BLaER1 treated with 17β-estradiol and CSF1 and Interleukin-3, amounts not matched to agents 10 nM and 100 nM (cell line): ENCODE data around the gene YWHAH.

Source experiments
- H3K27ac ChIP-seq, 11 experiments: shearing (Covaris generic); formaldehyde crosslinking; 2 replicates each; pipeline ENCODE4 v1.8.1; 2022
- H3K27me3 ChIP-seq, 11 experiments: shearing (Covaris generic); formaldehyde crosslinking; 2 replicates each; pipeline ENCODE4 v1.8.1; 2022
- H3K36me3 ChIP-seq, 11 experiments: shearing (Covaris generic); formaldehyde crosslinking; 2 replicates each; pipeline ENCODE4 v1.8.1; 2022
- H3K4me1 ChIP-seq, 10 experiments: shearing (Covaris generic); formaldehyde crosslinking; 2 replicates each; pipeline ENCODE4 v1.8.1; 2022
- H3K4me2 ChIP-seq, 11 experiments: shearing (Covaris generic); formaldehyde crosslinking; 2 replicates each; pipeline ENCODE4 v1.8.1; 2022
- H3K4me3 ChIP-seq, 10 experiments: shearing (Covaris generic); formaldehyde crosslinking; 2 replicates each; pipeline ENCODE4 v1.8.1; 2022
- H3K9ac ChIP-seq, 11 experiments: shearing (Covaris generic); formaldehyde crosslinking; 2 replicates each; pipeline ENCODE4 v1.8.1; 2022
- H3K9me3 ChIP-seq, 11 experiments: shearing (Covaris generic); formaldehyde crosslinking; replicated peaks in 1 of 11; 2 replicates each; pipeline ENCODE4 v1.8.1; 2022
- H4K20me1 ChIP-seq, 11 experiments: shearing (Covaris generic); formaldehyde crosslinking; 2 replicates each; pipeline ENCODE4 v1.8.1; 2022
- Cebpa-rat ChIP-seq, 11 experiments: shearing (Covaris generic); IDR thresholded peaks; 2 replicates each; pipeline ENCODE4 v1.8.1; 2022

Gene YWHAH

DNA sequence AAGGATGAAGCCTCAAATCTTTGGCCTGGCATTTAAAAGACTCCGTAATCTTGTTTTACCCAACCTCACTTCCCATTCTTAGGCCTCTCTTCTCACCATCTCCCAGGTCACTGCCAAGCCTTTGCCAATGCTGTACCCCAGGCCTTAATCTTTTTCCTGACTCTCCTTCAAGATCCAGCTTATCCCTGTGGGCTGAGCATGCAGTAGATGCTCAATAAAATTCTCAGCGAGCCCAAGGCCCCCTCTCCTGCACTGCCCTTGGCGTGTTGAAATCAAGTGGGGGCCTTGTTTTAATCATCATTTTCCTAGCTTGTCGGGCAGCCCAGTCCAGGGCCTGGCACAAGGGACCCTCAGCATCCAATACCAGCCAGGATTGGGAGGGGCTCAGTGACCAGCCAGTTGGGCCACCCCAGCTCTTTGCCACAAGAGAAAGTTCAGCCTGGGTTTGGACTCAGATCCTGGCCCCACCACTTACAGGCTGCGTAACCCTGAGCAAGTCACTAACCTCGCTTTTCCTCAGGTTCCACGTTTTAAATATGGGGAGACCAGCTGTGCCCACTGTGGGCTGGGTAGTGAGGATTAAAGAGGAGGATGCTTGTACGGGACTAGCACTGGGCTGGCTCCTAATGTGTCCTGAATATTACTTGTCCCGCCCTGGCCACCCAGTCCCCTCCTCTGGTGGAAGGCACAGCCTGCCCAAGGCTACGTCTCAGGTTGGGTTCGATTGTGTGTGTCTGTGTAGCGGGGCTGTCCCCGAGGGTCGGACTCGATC lies 943 bp upstream of the YWHAH start:
- Histone ChIP-seq H3K9ac (peak overlapping the region; percentile 46 to 100 (median 98); a peak in 21 of 22 replicates), H3K36me3 (peaks cover 7 to 28% (median 12%) of the 10 kb centered on the region in 11 experiments), H3K27ac (peak overlapping the region in 10 of 11 experiments; percentile 89 to 99 (median 97); a peak in 21 of 22 replicates), H4K20me1 (peaks cover 20 to 38% (median 34%) of the 10 kb centered on the region in 11 experiments; a peak in 21 of 22 replicates), H3K4me2 (peak overlapping the region; percentile 67 to 98 (median 80)), H3K27me3 (no peaks in the 10 kb centered on the region), H3K4me3 (peak overlapping the region; percentile 80 to 98 (median 94)), H3K9me3 (no peaks in the 10 kb centered on the region), H3K4me1 (peaks cover 33 to 44% (median 37%) of the 10 kb centered on the region in 10 experiments)
- no peak for TF ChIP-seq Cebpa-rat (IDR thresholded peaks at IDR 0.05)

DNA sequence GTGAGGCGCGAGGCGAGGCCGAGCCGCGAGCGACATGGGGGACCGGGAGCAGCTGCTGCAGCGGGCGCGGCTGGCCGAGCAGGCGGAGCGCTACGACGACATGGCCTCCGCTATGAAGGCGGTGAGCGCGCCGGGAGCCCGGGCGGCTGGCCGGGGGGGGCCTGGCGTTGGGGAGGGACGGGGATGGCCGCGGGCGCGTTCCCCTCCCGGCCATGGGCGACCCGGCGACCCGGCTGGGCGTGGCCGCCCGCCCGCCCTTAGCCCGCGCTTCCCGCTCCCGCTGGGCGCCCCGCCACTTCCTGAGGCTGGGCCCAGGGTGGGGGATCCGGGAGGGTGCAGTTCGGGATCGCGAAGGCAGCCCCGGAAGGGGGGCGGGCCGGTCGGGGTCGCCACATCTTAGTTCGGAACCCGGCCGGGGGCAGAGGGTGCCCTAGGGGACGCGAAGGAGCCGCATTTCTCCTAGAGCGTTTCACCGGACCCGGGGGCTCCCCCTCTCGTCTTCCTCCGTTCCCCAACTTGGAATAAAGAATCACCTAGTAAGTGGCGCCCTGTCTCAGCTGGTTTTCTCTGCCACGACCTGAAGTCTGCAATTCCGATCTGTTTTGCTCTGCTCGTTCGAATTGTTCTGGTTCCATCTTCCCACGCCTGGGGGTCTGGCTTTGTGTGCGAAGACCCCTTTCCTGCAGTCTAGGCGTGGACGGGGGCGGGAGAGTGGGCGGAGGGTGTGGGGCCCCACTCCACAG lies 536 bp downstream of the YWHAH start:
- H3K9me3 ChIP-seq, result no peaks in the 10 kb centered on the region
- H3K9ac ChIP-seq, result peak overlapping the region; percentile 92 to 100 (median 98)
- H3K4me3 ChIP-seq, result peak overlapping the region; percentile 80 to 98 (median 94)
- no peaks in the 10 kb centered on the region for H3K27me3 ChIP-seq
- H3K27ac ChIP-seq, result peak overlapping the region; percentile 80 to 99 (median 97)
- H3K4me1 ChIP-seq, result peaks cover 33 to 46% (median 38%) of the 10 kb centered on the region in 10 experiments
- peaks cover 18 to 42% (median 27%) of the 10 kb centered on the region in 11 experiments for H3K36me3 ChIP-seq
- H4K20me1 ChIP-seq, result peaks cover 27 to 52% (median 49%) of the 10 kb centered on the region in 11 experiments; a peak in 21 of 22 replicates
- TF ChIP-seq Cebpa-rat (IDR thresholded peaks at IDR 0.05), result no peak
- peak overlapping the region; percentile 82 to 98 (median 92) for H3K4me2 ChIP-seq

DNA sequence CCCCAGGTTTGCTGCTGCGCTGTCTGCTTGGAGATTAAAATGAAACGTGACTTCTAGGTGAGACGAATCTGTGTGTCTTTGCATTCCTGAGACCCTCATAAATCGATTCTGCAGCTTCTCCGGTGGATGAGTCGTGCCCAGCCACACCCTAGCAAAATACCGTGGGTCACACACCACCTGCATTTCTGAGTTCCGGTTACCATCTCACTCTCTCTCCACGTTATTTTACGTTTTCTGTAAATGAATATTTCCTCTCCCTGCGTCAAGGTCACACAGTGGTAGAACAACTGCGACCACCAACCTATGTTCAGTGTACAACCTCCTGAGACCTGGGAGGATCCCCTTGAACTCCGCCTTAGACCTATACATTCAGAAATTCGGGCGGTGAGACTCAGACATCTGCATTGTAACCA lies 1.1 kb downstream of the YWHAH start:
- H3K36me3 ChIP-seq, result peaks cover 23 to 48% (median 32%) of the 10 kb centered on the region in 11 experiments
- H3K27me3 ChIP-seq, result no peaks in the 10 kb centered on the region
- no peak for TF ChIP-seq Cebpa-rat (IDR thresholded peaks at IDR 0.05)
- H3K27ac ChIP-seq, result peak overlapping the region; percentile 80 to 99 (median 97)
- peak overlapping the region; percentile 82 to 98 (median 92) for H3K4me2 ChIP-seq
- H4K20me1 ChIP-seq, result peaks cover 32 to 58% (median 55%) of the 10 kb centered on the region in 11 experiments; a peak in 21 of 22 replicates
- peak overlapping the region; percentile 92 to 100 (median 98) for H3K9ac ChIP-seq
- H3K9me3 ChIP-seq, result no peaks in the 10 kb centered on the region
- peak overlapping the region; percentile 80 to 98 (median 94) for H3K4me3 ChIP-seq
- H3K4me1 ChIP-seq, result peaks cover 33 to 49% (median 43%) of the 10 kb centered on the region in 10 experiments

DNA sequence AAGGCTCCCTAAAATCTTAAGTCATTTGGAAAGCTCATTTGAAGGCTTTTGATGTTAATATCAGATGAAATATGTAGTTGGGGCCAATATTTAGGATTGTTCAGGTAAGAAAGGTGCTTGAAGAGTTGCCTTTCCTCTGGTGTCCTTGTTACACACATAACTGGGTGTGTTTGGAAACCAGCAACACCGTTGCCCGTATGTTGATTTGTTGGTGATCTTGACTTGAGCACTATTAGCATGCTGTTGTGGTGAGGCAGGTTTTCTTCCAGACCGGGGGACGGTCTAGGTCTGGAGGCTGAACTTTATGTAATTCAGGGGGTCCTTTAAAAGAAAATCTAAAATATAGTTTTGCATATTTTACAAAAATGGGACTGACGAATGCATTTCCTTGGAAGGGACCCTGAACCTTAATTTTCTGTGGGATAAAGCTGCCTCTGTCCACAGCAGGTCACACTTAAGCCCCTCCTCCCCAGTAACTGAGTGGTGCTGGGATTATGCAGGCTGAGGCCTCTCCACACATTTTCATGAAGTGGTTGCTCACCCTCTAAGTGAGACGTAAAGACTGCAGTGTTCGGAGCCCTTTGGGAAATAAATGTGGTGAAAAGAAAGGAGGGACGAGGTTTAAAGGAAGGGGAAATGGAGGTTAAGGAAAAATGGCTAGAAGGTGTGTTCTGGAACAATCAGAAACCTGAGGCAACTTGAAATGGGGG lies 1.8 kb downstream of the YWHAH start:
- H3K4me3 ChIP-seq, result peak overlapping the region; percentile 80 to 98 (median 94)
- H4K20me1 ChIP-seq, result peaks cover 36 to 65% (median 62%) of the 10 kb centered on the region in 11 experiments; a peak in 21 of 22 replicates
- H3K27me3 ChIP-seq, result no peaks in the 10 kb centered on the region
- H3K27ac ChIP-seq, result peak overlapping the region in 10 of 11 experiments; percentile 6 to 99 (median 97); a peak in 17 of 22 replicates
- peaks cover 40 to 55% (median 48%) of the 10 kb centered on the region in 10 experiments for H3K4me1 ChIP-seq
- H3K9me3 ChIP-seq, result no peaks in the 10 kb centered on the region
- H3K9ac ChIP-seq, result peak overlapping the region; percentile 92 to 100 (median 98)
- peaks cover 25 to 55% (median 39%) of the 10 kb centered on the region in 11 experiments for H3K36me3 ChIP-seq
- peak overlapping the region; percentile 82 to 98 (median 92) for H3K4me2 ChIP-seq
- no peak for TF ChIP-seq Cebpa-rat (IDR thresholded peaks at IDR 0.05)

DNA sequence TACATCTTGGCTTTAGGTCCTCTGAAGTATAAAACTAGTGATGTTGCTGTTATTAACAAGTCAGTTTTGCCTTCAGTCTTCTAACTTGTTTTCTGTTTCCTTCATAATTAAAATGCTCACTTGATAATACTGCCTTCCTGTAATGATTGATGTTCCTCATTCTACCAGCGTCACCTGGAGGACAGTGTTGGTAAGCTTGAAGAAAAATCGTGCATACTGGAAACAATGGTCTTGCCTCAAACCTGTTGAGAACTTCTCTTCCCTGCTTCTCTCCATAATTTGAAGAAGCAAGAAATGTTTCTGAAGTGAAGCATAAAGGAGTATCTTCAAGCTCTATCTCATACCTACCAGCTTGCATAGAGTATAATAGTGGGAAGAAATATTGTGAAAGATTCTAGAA lies 3.0 kb downstream of the YWHAH start:
- Histone ChIP-seq H3K9ac (peak overlapping the region in 9 of 11 experiments; percentile 92 to 100 (median 98); a peak in 14 of 22 replicates), H4K20me1 (peaks cover 44 to 77% (median 73%) of the 10 kb centered on the region in 11 experiments; a peak in 21 of 22 replicates), H3K9me3 (no peaks in the 10 kb centered on the region), H3K4me1 (peaks cover 48 to 65% (median 54%) of the 10 kb centered on the region in 10 experiments), H3K4me3 (peak overlapping the region in 8 of 10 experiments; percentile 87 to 98 (median 96); a peak in 9 of 20 replicates), H3K36me3 (peaks cover 25 to 67% (median 51%) of the 10 kb centered on the region in 11 experiments), H3K4me2 (peak overlapping the region; percentile 82 to 98 (median 92)), H3K27ac (0 out of 22 replicates have a peak overlapping the region, but pooled peaks of 1 of the 11 experiments have one; percentile 97), H3K27me3 (no peaks in the 10 kb centered on the region)
- TF ChIP-seq Cebpa-rat (IDR thresholded peaks at IDR 0.05), result no peak

DNA sequence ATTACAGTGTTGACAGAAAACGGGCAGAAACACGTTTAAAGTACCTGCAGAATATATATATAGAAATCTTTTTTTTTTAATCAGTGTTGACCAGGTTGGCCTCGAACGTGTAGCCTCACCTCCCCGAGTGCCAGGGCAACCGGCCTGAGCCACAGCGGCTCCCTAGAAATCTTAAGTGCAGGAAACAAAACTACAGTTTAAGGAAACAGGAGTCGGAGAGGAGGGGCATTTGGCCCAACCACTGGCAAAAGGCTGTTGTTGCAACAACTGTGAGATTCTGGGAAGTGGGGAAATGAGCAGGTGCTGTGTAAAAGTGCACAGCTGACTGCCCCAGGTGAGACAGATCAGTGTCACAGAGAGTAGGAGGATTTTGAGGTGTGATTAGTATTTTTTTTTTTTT lies 3.7 kb downstream of the YWHAH start:
- Histone ChIP-seq H3K9ac (peak overlapping the region in 1 of 11 experiments; percentile 34; a peak in 1 of 22 replicates), H3K4me1 (peaks cover 45 to 66% (median 52%) of the 10 kb centered on the region in 10 experiments), H3K36me3 (peaks cover 25 to 74% (median 58%) of the 10 kb centered on the region in 11 experiments), H3K4me3 (no peak overlapping the region), H3K27ac (no peak overlapping the region), H3K27me3 (no peaks in the 10 kb centered on the region), H4K20me1 (peaks cover 50 to 84% (median 80%) of the 10 kb centered on the region in 11 experiments; a peak in 21 of 22 replicates), H3K4me2 (peak overlapping the region in 2 of 11 experiments; percentile 9 to 13; a peak in 1 of 22 replicates), H3K9me3 (no peaks in the 10 kb centered on the region)
- TF ChIP-seq Cebpa-rat (IDR thresholded peaks at IDR 0.05), result no peak

DNA sequence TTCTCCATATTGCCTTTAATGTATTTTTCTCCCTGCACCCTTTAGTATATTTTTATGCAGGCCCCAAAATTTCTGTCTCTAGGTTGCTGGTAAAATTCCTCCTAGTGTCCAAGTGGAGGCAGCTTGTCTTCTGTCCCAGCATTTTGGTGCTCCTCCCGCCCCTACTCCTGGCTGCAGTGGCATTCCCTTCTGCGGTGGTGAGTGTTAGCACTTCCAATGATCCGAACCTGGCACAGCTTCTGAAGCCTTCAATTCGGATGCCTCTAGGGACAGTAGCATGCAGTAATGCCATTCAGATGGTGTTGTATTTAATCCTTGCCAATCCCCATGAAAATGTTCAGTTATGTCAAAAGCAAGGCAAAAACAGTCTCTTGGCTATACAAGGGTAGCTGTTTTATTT lies 5.9 kb downstream of the YWHAH start:
- peaks cover 52 to 76% (median 62%) of the 10 kb centered on the region in 10 experiments for H3K4me1 ChIP-seq
- 0 out of 22 replicates have a peak overlapping the region, but pooled peaks of 1 of the 11 experiments have one; percentile 3 for H3K27ac ChIP-seq
- H3K4me3 ChIP-seq, result no peak overlapping the region
- H3K9ac ChIP-seq, result peak overlapping the region in 5 of 11 experiments; percentile 11 to 29 (median 20); a peak in 3 of 22 replicates
- H3K9me3 ChIP-seq, result no peaks in the 10 kb centered on the region
- peaks cover 71 to 100% (median 100%) of the 10 kb centered on the region in 11 experiments; a peak in 21 of 22 replicates for H4K20me1 ChIP-seq
- 0 out of 22 replicates have a peak overlapping the region, but pooled peaks of 1 of the 11 experiments have one; percentile 24 for H3K4me2 ChIP-seq
- TF ChIP-seq Cebpa-rat (IDR thresholded peaks at IDR 0.05), result no peak
- no peaks in the 10 kb centered on the region for H3K27me3 ChIP-seq
- peaks cover 32 to 96% (median 80%) of the 10 kb centered on the region in 11 experiments for H3K36me3 ChIP-seq
